ENCODE data around the gene ETV4. TPM values are rescaled to one million over a fixed set of nuclear protein-coding genes. Genes with fewer than 3 reads are reported as not detected.

ETV4 gene
- total and polyA plus RNA-seq, 2 of the 13 experiments (the other 11 are each of a cell fraction or from before 2014, with no cell fraction given) = 128 to 330 TPM

DNA sequence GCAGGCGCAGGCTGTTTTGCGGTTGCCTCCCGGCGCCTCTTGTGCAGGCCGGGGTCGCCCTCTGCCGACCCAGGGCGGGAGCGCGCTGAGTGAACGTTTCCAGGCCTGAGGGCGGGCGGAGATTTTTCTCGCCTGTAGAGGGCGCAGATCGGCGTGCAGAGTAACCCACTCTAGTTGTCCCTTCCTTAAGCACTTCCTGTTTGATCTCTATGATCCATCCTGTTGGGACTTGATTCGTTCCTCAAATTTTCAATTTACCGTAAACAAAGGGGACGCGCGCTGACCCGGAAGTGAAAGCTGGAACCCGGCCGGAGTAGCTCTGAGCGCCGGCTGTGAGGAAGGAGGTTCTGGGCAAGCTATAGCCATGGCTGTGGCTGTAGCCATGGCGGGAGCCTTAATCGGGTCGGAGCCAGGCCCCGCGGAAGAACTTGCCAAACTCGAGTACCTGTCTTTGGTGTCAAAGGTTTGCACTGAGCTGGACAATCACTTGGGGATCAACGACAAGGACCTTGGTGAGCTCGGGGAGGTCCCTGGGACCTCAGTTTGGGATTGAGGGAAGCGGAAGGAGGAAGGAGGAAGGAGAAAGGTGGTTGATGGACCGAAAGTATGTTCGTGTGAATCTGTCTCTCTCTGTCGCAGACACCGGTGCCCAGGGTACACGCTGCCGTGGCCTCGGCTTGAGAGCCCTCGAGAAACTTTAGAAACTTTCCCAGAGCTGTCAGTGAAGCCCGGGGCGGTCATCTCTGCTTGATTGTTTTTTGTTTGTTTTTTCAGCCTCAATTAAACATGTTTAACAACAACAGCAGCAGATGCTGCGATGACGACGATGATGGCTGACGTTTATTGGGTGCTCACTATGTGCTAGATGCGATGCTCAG lies 62.2 kb downstream of the ETV4 start, which contains the start of gene DHX8 (continued):
- TF ChIP-seq, protein P1, sequence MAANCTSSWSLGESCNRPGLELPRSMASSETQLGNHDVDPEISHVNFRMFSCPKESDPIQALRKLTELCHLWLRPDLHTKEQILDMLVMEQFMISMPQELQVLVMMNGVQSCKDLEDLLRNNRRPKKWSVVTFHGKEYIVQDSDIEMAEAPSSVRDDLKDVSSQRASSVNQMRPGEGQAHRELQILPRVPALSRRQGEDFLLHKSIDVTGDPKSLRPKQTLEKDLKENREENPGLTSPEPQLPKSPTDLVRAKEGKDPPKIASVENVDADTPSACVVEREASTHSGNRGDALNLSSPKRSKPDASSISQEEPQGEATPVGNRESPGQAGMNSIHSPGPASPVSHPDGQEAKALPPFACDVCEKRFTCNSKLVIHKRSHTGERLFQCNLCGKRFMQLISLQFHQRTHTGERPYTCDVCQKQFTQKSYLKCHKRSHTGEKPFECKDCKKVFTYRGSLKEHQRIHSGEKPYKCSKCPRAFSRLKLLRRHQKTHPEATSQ (CRISPR knock-in tag; IDR thresholded peaks at IDR 0.05; ENCODE audit: borderline replicate concordance) = peak; percentile 95; the same call in 1 of the 2 replicates
- TF ChIP-seq, protein P2, sequence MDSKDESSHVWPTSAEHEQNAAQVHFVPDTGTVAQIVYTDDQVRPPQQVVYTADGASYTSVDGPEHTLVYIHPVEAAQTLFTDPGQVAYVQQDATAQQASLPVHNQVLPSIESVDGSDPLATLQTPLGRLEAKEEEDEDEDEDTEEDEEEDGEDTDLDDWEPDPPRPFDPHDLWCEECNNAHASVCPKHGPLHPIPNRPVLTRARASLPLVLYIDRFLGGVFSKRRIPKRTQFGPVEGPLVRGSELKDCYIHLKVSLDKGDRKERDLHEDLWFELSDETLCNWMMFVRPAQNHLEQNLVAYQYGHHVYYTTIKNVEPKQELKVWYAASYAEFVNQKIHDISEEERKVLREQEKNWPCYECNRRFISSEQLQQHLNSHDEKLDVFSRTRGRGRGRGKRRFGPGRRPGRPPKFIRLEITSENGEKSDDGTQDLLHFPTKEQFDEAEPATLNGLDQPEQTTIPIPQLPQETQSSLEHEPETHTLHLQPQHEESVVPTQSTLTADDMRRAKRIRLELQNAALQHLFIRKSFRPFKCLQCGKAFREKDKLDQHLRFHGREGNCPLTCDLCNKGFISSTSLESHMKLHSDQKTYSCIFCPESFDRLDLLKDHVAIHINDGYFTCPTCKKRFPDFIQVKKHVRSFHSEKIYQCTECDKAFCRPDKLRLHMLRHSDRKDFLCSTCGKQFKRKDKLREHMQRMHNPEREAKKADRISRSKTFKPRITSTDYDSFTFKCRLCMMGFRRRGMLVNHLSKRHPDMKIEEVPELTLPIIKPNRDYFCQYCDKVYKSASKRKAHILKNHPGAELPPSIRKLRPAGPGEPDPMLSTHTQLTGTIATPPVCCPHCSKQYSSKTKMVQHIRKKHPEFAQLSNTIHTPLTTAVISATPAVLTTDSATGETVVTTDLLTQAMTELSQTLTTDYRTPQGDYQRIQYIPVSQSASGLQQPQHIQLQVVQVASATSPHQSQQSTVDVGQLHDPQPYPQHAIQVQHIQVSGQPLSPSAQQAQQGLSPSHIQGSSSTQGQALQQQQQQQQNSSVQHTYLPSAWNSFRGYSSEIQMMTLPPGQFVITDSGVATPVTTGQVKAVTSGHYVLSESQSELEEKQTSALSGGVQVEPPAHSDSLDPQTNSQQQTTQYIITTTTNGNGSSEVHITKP (CRISPR knock-in tag; IDR thresholded peaks at IDR 0.05; ENCODE audit: low read depth) = peak; percentile 86
- TF ChIP-seq ZNF570 (CRISPR knock-in tag; IDR thresholded peaks at IDR 0.05; ENCODE audit: borderline replicate concordance) = 0 out of 2 replicates have a peak, but pooled peaks have one; percentile 42
- TF ChIP-seq, protein P3, sequence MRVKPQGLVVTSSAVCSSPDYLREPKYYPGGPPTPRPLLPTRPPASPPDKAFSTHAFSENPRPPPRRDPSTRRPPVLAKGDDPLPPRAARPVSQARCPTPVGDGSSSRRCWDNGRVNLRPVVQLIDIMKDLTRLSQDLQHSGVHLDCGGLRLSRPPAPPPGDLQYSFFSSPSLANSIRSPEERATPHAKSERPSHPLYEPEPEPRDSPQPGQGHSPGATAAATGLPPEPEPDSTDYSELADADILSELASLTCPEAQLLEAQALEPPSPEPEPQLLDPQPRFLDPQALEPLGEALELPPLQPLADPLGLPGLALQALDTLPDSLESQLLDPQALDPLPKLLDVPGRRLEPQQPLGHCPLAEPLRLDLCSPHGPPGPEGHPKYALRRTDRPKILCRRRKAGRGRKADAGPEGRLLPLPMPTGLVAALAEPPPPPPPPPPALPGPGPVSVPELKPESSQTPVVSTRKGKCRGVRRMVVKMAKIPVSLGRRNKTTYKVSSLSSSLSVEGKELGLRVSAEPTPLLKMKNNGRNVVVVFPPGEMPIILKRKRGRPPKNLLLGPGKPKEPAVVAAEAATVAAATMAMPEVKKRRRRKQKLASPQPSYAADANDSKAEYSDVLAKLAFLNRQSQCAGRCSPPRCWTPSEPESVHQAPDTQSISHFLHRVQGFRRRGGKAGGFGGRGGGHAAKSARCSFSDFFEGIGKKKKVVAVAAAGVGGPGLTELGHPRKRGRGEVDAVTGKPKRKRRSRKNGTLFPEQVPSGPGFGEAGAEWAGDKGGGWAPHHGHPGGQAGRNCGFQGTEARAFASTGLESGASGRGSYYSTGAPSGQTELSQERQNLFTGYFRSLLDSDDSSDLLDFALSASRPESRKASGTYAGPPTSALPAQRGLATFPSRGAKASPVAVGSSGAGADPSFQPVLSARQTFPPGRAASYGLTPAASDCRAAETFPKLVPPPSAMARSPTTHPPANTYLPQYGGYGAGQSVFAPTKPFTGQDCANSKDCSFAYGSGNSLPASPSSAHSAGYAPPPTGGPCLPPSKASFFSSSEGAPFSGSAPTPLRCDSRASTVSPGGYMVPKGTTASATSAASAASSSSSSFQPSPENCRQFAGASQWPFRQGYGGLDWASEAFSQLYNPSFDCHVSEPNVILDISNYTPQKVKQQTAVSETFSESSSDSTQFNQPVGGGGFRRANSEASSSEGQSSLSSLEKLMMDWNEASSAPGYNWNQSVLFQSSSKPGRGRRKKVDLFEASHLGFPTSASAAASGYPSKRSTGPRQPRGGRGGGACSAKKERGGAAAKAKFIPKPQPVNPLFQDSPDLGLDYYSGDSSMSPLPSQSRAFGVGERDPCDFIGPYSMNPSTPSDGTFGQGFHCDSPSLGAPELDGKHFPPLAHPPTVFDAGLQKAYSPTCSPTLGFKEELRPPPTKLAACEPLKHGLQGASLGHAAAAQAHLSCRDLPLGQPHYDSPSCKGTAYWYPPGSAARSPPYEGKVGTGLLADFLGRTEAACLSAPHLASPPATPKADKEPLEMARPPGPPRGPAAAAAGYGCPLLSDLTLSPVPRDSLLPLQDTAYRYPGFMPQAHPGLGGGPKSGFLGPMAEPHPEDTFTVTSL (CRISPR knock-in tag; IDR thresholded peaks at IDR 0.05; ENCODE audit: borderline replicate concordance) = no peak
- TF ChIP-seq SMAD9 (CRISPR knock-in tag; IDR thresholded peaks at IDR 0.05) = peak; percentile 57; the same call in 1 of the 2 replicates
- TF ChIP-seq ZNF672 (CRISPR knock-in tag; IDR thresholded peaks at IDR 0.05) = no peak
- TF ChIP-seq ZNF629 (CRISPR knock-in tag; conservative IDR thresholded peaks at IDR 0.05) = no peak
- TF ChIP-seq, protein P4, sequence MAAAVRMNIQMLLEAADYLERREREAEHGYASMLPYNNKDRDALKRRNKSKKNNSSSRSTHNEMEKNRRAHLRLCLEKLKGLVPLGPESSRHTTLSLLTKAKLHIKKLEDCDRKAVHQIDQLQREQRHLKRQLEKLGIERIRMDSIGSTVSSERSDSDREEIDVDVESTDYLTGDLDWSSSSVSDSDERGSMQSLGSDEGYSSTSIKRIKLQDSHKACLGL (CRISPR knock-in tag; IDR thresholded peaks at IDR 0.05) = no peak; the same call in 1 of the 2 replicates
- 0 out of 2 replicates have a peak, but pooled peaks have one; percentile 49 for TF ChIP-seq ZBTB21 (CRISPR knock-in tag; IDR thresholded peaks at IDR 0.05)
- TF ChIP-seq, protein P5, sequence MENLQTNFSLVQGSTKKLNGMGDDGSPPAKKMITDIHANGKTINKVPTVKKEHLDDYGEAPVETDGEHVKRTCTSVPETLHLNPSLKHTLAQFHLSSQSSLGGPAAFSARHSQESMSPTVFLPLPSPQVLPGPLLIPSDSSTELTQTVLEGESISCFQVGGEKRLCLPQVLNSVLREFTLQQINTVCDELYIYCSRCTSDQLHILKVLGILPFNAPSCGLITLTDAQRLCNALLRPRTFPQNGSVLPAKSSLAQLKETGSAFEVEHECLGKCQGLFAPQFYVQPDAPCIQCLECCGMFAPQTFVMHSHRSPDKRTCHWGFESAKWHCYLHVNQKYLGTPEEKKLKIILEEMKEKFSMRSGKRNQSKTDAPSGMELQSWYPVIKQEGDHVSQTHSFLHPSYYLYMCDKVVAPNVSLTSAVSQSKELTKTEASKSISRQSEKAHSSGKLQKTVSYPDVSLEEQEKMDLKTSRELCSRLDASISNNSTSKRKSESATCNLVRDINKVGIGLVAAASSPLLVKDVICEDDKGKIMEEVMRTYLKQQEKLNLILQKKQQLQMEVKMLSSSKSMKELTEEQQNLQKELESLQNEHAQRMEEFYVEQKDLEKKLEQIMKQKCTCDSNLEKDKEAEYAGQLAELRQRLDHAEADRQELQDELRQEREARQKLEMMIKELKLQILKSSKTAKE (CRISPR knock-in tag; IDR thresholded peaks at IDR 0.05; ENCODE audit: borderline replicate concordance) = peak; percentile 59; the same call in 1 of the 2 replicates
- TF ChIP-seq ELF3 (CRISPR knock-in tag; IDR thresholded peaks at IDR 0.05) = peak; percentile 98
